GM23248 (cell line): Measurements from ENCODE around the gene C1orf146.

Experiments
- EZH2 ChIP-seq: fragments of 200-600 bp; sonication (generic); IDR thresholded peaks from 2 replicates; pipeline ENCODE4 v1.6.1; 2018; ENCODE audit warnings: antibody characterized with exemption, mild to moderate bottlenecking; ENCODE audit not compliant: insufficient read depth, poor library complexity, severe bottlenecking
- EZH2phosphoT487 ChIP-seq: fragments of 200-600 bp; sonication (generic); IDR thresholded peaks from 2 replicates; pipeline ENCODE4 v1.6.1; 2018; ENCODE audit warnings: antibody characterized with exemption, moderate library complexity, mild to moderate bottlenecking, low read depth; ENCODE audit not compliant: insufficient read depth

DNA sequence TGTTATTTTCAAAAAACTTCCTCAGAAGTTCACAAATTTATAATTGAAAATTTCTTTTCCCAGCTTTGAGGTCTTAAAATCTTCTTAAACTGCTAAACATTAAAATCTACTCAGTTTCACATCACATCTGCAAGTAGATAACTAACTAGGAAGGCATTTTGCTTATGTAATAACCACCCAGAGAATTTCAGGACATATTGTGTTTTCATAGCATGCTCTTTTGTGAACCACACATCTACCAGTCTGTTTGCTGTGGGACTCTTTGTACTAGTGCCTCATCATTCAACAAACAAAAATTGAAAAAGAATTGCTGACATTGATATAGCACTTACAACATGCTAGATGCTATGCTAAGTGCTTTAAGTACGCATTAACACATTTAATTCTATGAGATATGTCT, 31.6 kb upstream of the C1orf146 start:
- no peak for TF ChIP-seq EZH2
- TF ChIP-seq EZH2phosphoT487 = no peak
